Measurements from ENCODE around the gene GAD1.

Gene GAD1

DNA sequence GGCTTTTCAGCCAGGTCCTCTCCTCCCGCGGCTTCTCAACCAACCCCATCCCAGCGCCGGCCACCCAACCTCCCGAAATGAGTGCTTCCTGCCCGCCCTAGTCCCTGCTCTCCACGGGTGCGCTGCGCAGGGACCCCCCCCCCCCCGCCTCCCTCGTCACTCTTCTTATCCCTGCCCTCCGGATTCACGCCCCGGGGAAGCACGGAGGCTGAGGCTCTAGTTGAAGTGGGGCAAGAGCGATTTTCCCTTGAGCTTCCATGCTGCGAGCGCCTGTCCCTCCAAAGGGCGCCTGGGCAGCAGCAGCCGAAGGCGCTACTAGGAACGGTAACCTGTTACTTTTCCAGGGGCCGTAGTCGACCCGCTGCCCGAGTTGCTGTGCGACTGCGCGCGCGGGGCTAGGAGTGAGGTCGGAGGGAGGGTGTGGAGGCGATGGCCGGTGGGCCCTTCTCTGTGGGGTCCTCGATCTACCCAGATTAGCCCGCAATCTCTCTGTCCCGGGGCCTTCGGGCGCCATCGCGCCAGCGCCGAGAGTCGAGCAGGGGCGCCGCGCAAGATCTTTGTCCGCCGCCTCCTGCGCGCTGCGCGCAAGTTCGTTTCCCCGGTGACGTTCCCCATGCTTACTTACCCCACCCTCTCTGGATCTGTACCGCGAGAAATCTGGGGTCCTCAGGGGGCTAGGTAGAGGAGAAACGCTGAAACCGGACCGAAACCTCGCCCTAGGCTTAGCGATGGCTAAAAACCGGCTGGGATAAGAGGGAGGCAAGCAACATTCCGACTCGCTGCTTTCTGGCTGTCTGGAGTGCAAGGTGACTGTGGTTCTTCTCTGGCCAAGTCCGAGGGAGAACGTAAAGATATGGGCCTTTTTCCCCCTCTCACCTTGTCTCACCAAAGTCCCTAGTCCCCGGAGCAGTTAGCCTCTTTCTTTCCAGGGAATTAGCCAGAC lies 677 bp downstream of the GAD1 start:
- DNase-seq (ENCODE audit: low read depth in 2 of 3, low spot score in 2 of 3) = no peak

GRCh38 chr2:170818036-170818751 lies 1.5 kb downstream of the GAD1 start:
- no peak for DNase-seq (ENCODE audit: low read depth in 2 of 3, low spot score in 2 of 3)

GRCh38 chr2:170818752-170819470 lies 2.2 kb downstream of the GAD1 start:
- no peak for DNase-seq (ENCODE audit: low read depth in 2 of 3, low spot score in 2 of 3)

DNA sequence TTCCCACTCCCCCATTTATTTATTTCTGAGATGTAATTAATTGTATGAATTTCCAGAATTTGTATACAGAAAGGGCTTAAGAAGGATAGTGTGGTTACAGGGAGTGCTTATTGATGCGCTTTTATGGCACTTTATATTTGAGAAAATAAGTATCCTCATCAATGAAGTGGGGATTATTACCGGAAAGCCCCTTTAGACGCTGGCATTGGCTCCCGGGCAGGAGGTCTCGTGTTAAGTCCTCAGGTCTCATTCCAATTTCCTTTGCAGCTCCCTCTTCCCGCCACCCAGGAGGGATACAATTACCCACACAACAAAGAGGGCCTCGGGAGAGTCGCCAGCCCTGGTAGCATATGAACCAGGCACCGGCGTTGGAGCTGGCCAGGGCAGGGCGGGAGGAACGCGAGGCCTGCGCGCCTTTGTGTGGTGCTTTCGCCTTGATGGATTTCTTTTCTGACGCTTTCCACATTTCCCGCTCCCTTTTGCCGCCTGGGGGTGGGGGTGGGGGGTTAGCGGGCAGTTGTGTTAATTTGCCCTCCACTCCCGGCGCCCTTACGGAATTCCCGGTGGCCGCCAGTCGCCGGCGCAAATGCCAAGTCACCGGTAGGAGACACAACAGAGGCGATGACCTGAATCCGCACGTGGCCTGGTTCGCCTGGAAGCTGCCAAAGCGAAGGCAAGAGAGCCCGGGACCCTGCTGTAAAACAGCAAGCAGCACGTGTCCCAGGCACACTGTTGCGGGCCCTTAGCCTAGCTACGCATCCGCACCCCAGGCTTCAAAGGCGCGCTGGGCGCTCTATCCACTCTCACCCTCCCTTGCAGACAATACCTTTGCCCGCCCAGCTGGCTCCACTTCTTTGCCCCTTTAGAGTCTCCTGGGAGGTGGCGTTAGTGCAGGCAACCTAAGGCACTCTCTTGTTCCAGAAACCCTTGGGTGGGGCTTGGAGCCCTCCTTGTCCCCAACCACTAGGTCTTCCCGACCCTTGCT lies 3.3 kb downstream of the GAD1 start:
- DNase-seq (ENCODE audit: low read depth in 2 of 3, low spot score in 2 of 3) = no peak

DNA sequence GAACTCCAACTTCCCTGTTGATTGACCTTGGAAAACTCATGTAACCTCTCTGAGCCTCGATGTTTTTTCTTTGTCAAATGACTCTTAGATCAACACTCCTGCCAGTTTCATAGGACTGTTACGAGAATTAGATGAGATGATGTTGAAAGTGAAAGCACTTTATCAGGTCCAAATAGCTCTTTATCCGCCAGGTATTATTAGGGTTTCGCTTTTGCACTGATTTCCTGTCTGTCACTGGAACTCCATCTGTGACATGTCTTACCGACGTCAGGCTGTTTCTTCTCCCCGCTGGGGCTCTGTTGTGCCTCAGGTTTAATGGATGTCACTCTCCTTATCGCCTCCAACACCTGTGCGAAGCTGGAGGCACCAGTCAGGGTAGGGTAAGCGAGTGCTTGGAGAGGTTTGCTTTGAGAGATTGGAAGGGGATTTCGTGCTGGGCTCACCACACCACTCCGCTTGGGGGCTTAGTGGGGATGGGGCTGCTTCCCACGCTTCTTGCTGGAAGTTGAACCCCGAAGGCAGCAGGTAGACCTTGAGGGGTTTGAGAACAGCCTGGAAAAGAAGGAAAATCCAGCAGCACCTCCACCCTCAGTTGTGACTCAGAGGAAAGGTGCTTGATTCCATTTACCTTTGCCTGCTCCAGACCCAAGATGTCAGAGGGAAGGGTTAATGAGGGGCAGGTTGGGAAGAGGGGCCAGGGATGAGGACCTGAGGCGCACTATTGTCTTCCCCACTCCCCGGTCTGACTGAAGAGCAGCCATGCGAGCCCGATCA lies 4.3 kb downstream of the GAD1 start:
- DNase-seq (ENCODE audit: low read depth in 2 of 3, low spot score in 2 of 3) = no peak

DNA sequence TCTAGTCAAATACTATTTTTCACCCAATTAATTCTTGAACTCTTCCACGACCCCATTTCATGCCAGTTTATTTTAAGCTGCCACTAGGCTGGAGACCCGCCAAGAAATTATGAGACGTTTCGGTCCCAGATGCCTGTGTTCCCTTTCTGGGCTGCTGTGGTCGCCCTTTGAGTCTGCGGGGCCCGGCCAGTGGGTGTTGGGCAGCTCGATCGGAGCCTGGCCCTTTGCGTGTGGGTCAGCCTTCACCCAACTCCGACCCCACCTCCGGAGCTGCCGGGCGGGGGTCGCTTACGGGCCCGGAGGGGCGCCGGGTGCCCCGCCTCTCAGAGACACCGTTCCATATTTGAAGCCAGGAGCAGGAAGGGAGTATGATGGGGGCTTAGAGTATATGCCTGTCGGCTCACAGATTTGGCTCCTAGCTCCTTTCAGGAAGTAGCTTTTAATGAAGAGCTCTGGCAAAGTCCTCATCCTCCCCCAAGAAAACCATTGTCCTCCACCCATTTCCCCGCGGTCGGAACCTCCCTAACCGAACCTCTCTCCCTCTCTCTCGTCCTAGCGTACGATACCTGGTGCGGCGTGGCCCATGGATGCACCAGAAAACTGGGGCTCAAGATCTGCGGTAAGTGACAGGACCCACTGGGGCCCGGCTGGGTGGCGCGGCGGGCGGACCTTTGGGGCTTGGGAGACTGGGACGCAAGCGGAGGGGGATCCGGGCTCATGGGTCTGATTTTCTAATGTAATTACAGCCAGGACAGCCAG lies 5.0 kb downstream of the GAD1 start:
- DNase-seq (ENCODE audit: low read depth in 2 of 3, low spot score in 2 of 3) = no peak

DNA sequence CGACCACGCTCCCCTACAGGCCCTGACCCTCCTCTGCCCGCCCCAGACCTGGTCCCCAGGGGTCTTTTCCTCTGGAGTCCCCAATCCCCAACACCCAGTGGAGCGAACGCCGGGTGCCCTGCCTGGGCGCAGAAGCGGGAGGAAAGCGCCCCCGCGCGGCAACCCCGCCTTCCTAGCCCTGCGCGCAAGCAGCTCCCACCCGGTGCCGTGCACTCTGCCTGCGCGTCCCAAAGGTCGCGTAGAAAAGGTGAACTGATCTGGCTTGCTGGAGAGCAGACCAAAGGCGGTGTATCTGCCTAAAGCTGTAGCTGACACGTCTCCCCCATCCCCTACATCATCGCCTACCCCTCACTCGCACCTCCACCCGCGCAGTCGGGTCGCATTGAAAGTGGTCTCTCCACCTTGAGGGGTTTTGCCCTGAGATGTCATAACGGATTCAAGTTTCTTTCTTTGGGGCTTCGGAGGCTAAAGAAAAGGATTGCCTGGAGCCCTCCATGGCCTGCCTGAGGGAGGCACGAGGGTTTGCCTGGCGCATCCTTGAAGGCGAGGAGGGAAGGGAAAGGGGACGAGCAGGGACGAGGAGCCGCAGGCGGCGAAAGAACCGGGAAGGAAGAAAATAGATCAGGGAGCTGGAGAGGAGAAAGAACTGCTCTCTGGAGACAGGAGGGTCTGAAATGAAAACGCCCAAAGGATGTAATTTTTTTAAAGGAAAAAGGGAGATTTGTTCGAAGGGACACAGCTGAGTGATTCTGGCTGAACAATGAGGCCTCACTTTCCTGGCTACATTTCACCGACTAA lies 5.8 kb downstream of the GAD1 start:
- DNase-seq (ENCODE audit: low read depth in 2 of 3, low spot score in 2 of 3) = no peak

DNA sequence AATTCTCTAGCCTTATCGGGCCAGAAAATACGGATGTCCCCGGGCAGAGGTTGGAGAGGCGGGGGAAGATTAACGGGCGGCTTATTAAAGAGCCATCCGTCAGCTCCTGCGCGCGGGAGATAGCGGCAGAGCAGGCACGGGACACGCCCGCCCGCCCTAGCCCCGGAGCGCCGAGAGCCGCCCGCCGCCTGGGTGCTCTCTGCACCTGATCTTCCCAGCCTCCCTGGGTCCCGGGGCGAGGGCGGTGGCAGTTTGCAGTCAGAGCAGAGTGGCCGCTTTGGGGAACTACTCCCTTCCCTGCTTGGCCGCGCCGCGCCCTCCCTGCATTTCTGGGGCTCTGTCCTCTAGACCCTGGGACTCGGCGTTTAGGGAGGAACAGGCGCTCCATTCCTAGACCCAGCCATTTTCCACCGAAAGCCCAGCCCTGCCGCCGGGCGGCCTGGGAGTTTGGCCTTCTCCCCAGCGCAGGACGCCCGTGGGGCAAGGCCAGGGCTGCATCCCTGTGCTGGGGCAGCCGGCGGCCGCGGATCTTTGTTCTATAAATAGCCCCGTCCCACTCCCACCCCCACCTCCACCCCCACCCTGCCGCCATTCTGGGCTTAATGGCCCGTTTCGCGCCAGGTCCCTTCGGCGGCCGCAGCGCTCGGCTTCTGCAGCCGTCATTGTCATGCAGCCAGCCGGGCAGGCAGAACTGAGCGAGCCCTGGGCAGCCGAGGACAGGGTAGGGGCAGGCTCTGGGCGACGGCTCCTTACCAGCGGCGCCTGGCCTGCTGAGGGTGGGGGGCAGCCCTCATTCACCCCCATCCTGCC lies 6.6 kb downstream of the GAD1 start:
- DNase-seq (ENCODE audit: low read depth in 2 of 3, low spot score in 2 of 3) = no peak

DNA sequence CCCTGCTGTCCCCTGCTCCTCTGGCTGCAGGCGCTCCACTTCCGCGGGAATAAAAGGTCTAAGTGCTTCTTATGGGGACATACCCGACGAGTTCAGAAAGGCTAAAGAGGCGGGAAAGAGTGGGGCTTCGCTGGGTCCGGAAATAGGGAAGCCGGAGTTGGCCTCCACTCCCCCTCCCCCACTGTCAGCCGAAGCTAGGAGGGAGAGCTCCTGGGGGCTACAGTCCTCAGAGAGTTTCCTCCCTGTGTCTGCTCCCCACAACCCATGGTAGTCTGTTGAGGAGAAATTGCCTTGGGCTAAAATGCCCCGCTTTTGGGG lies 7.2 kb downstream of the GAD1 start:
- no peak for DNase-seq (ENCODE audit: low read depth in 2 of 3, low spot score in 2 of 3)

- no peak for DNase-seq (ENCODE audit: low read depth in 2 of 3, low spot score in 2 of 3)
Observed at GRCh38 chr2:170824526-170825015, 7.9 kb downstream of the GAD1 start.

DNA sequence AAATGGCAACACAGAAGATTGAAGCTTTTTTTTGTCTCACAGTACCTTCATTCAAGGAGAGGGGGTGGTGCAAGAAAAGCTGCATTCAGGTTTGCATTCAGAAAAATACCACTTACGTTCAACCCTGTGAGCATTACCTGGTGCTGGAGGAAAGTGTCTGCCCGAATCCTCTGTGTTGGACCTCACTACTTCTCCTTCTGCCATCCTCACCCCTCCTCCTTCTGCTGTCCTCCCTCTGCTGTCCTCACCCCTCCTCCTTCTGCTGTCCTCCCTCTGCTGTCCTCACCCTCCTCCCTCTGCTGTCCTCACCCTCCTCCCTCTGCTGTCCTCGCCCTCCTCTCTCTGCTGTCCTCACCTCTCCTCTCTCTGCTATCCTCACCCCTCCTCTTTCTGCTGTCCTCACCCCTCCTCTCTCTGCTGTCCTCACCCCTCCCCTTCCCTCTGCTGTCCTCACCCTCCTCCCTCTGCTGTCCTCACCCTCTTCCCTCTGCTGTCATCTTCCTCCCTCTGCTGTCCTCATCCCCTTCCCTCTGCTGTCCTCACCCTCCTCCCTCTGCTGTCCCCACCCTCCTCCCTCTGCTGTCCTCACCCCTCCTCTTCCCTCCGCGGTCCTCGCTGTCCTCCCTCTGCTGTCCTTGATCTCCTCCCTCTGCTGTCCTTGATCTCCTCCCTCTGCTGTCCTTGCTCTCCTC lies 11.3 kb downstream of the GAD1 start:
- no peak for DNase-seq (ENCODE audit: low read depth in 2 of 3, low spot score in 2 of 3)

GRCh38 chr2:170828533-170828916 lies 11.8 kb downstream of the GAD1 start:
- no peak for DNase-seq (ENCODE audit: low read depth in 2 of 3, low spot score in 2 of 3)

DNA sequence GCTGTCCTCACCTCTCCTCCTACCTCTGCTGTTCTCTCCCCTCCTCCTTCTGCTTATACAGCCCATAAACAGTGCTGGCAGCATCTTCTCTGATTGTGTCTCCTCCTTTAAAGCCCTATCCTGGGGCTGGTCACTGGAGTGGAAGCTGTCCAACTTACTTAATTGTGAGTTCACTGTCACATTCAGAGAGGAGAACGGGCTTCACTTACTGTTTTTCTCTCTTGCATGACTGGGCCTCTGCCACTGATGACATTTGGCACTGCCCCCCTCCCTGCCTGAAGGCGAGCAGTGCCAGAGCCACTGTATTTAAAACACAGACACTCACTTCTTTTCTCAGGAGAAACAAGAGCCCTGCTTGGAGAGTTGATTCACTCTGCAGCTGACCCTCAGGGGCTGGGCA lies 12.3 kb downstream of the GAD1 start:
- DNase-seq (ENCODE audit: low read depth in 2 of 3, low spot score in 2 of 3) = no peak

- DNase-seq (ENCODE audit: low read depth in 2 of 3, low spot score in 2 of 3) = no peak
Observed at GRCh38 chr2:170830166-170830565, 13.5 kb downstream of the GAD1 start.

DNA sequence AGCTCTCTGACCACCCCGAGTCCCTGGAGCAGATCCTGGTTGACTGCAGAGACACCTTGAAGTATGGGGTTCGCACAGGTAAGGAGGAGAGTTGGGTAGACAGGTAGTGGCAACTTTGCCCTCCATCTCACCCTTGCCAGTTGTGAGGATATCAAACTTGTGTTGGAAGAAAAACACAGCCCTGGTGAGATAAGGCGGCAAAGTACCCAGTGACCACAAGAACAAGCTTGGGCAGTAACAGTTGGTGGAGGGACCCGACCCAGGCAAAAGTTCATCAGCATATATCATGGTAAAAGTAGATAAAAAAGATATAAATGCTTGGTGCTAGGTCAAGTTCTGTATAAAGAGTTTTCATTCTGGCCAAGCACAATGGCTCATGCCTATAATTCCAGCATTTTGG lies 14.4 kb downstream of the GAD1 start:
- no peak for DNase-seq (ENCODE audit: low read depth in 2 of 3, low spot score in 2 of 3)

- DNase-seq (ENCODE audit: low read depth in 2 of 3, low spot score in 2 of 3) = no peak
Observed at GRCh38 chr2:170836027-170836426, 19.3 kb downstream of the GAD1 start.

DNA sequence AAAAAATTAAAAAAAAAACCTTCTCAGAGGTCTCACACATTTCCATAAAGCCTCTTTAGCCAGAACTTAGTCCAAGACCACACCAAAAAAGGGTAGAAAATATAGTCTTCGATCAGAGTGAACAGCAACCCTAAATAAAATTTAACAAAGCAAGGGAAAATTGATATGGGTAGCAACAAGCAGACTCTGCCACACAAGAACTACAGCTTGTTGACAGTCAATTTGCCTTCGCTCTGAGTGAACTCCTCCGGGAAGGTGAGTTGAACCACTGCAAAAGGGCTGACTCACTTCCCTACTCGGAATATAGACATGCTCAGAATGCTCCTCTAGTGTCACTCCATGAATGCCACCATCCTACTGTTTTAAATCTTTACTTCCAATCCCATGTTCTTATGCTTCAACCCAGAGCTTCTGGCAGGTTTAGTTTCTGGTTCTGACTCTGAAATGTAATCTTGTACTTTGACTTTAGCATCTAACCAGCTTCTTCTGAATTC lies 24.1 kb downstream of the GAD1 start:
- no peak for DNase-seq (ENCODE audit: low read depth in 2 of 3, low spot score in 2 of 3)
